ENCODE results near the gene STPG2.

- TF ChIP-seq CTCF (IDR thresholded peaks at IDR 0.05; ENCODE audit: low read length) (no peak), EZH2 (IDR thresholded peaks at IDR 0.05; ENCODE audit: borderline replicate concordance, low read length) (no peak)
Observed at GRCh38 chr4:98166025-98166730, 22.9 kb upstream of the STPG2 start.
